Raji (cell line): Measurements from ENCODE around the gene SLC25A22.

ENCODE experiments used
- POLR2A ChIP-seq: IDR thresholded peaks from 2 replicates; pipeline ENCODE4 v1.6.1; 2011; ENCODE audit warnings: low read depth, low read length, control low read depth; ENCODE audit not compliant: insufficient read depth

The SLC25A22 gene

DNA sequence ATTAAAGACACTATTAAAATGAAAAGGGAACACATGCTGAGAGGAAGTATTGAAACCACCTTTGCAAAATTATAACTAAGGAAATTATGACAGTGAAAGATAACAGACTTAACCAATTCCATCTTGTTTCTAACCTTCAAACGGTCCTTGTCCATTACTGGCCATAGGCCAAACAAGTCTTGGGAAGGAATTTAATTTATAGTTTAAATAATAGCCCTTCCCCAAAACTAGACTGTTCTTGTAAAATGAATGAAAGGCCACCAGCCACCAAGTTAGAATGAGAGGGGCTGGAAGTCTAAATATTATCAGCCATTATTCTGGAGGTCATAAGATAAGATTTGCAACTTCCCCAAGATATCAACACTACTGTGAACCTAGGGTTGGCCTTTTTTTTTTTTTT is 52.7 kb downstream of the SLC25A22 start:
- TF ChIP-seq POLR2A, result no peak

DNA sequence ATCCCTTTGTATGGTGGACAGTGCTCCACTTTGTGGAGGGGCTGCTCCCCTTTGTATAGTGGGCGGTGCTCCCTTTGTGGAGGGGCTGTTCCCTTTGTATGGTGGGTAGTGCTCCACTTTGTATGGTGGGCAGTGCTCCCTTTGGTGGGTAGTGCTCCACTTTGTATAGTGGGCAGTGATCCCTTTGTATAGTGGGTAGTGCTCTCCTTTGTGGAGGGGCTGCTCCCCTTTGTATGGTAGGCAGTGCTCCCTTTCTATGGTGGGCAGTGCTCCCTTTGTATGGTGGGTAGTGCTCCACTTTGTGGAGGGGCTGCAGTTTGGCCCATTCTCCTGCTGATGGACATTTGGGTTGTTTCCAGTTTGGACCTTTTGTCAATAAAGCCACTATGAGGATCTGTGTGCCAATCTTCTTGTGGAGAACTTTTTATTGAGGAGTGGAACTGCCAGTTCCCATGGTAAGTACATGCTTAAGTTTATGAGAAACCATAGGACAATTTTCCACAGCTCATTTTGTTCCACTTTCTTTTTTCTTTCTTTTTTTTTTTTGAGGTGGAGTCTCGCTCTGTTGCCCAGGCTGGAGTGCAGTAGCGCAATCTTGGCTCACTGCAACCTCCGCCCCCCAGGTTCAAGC is 55.4 kb downstream of the SLC25A22 start:
- TF ChIP-seq POLR2A, result no peak

DNA sequence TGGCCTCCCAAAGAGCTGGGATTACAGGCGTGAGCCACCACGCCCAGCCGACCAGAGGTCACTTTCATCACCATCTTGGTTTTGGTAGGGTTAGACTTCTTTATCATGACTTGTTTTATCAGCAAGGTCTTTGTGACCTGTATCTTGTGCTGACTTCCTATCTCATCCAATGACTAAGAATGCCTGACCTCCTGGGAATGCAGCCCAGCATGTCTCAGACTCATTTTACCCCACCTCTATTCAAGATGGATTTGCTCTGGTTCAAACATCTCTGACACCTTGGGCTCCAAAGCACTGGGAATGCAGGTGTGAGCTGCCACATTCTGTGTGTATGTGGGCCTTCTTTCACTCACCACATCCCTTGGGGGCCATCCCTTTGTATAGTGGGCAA is 55.9 kb downstream of the SLC25A22 start:
- TF ChIP-seq POLR2A, result no peak
